Pons (tissue), 1 donor: ENCODE data around the gene CAB39L.
A peak's percentile ranks its signal among the peaks of the same experiment; 100 is the strongest.

Experiments used
- DNase-seq: peaks from one replicate; pipeline ENCODE4 v3.0.0-alpha.2; 2016; ENCODE audit warnings: low spot score

Gene CAB39L

GRCh38 chr13:49279112-49279511 is 164.8 kb downstream of the CAB39L start:
- no peak for DNase-seq

DNA sequence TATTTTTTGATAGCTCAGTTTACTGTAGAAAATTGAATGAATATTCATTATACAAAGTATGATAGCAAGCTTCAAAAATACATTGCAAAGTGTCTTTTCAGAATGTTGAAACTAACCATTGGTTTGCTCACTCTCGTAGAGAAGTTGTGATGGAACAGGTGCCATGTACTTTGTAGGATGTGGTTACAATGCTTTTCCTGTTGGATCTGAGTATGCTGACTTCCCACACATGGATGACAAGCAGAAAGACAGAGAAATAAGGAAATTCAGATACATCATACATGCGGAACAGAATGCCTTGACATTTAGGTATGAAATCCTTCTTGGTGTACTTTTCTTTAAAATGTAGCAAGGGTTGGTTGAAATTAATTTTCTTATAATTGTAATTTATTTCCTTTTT is 165.7 kb downstream of the CAB39L start:
- no peak for DNase-seq

DNA sequence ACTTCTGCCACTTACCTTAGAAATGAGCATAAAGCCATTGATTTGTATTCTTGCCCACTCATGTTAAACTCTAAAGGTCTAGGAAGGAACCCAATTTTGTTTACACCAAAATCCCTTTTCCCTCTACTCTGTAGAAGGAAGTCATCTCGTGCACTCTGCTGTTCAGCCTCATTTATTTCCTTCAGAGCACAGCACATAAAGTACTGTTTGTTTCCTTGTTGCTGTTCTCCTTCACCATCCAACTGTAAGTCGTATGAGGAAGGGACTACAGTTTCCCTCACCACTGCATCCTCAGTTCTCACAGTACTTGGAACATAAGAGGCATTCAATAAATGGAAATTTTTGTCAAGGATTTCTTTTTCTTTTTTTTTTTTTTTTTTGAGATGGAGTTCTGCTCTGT is 171.6 kb downstream of the CAB39L start:
- peak; percentile 32 for DNase-seq

GRCh38 chr13:49271264-49271663 is 172.6 kb downstream of the CAB39L start:
- no peak for DNase-seq

- DNase-seq: no peak
Observed at GRCh38 chr13:49265822-49266221, 178.0 kb downstream of the CAB39L start.

GRCh38 chr13:49262634-49263033 is 181.2 kb downstream of the CAB39L start:
- no peak for DNase-seq

GRCh38 chr13:49259586-49259985 is 184.3 kb downstream of the CAB39L start:
- DNase-seq: no peak
